HepG2 (cell line): ENCODE data around the gene TPRN. TPM values are rescaled to one million over a fixed set of nuclear protein-coding genes. Genes with fewer than 3 reads are reported as not detected.

ENCODE experiments used
- AGO2 ChIP-seq: fragments of 200-400 bp; formaldehyde crosslinking; optimal IDR thresholded peaks from 2 replicates; pipeline ENCODE3; 2017; ENCODE audit warnings: mild to moderate bottlenecking, low read depth, low read length, moderate library complexity
- BATF2 ChIP-seq: sonication (generic); formaldehyde crosslinking; IDR thresholded peaks from 2 replicates; pipeline ENCODE4 v1.8.0; 2022; ENCODE audit warnings: mild to moderate bottlenecking, missing genetic modification reagents, moderate library complexity
- DZIP1 ChIP-seq: sonication (generic); formaldehyde crosslinking; IDR thresholded peaks from 2 replicates; pipeline ENCODE4 v1.5.0; 2020; ENCODE audit warnings: mild to moderate bottlenecking, missing genetic modification reagents
- ISL2 ChIP-seq: sonication (generic); formaldehyde crosslinking; IDR thresholded peaks from 2 replicates; pipeline ENCODE4 v1.5.0; 2020; ENCODE audit warnings: missing genetic modification reagents
- JUND ChIP-seq: sonication (generic); formaldehyde crosslinking; IDR thresholded peaks from 2 replicates; pipeline ENCODE4 v1.8.0; 2022; ENCODE audit warnings: mild to moderate bottlenecking, missing genetic modification reagents
- NAIF1 ChIP-seq: sonication (generic); formaldehyde crosslinking; IDR thresholded peaks from 2 replicates; pipeline ENCODE4 v1.5.0; 2020; ENCODE audit warnings: mild to moderate bottlenecking, missing genetic modification reagents, borderline replicate concordance
- SMAD1 ChIP-seq: sonication (generic); formaldehyde crosslinking; IDR thresholded peaks from 2 replicates; pipeline ENCODE4 v1.4.0; 2020; ENCODE audit warnings: missing genetic modification reagents, low read depth, mild to moderate bottlenecking, borderline replicate concordance
- SOX6 ChIP-seq, 2 experiments: fragments of 450-650 bp in 1 of 2; sonication (generic) in 1 of 2; formaldehyde crosslinking in 1 of 2; IDR thresholded peaks; 2 replicates each; pipeline versions ENCODE4 v1.4.0 to v1.6.1; 2017 to 2020; ENCODE audit warnings: antibody characterized with exemption in 1 of 2, mild to moderate bottlenecking in 1 of 2, missing genetic modification reagents in 1 of 2
- SP5 ChIP-seq: IDR thresholded peaks from 2 replicates; pipeline ENCODE4 v1.6.1; 2016; ENCODE audit warnings: low read depth, borderline replicate concordance
- SPEN ChIP-seq: sonication (generic); formaldehyde crosslinking; IDR thresholded peaks from 2 replicates; pipeline ENCODE4 v1.5.1; 2020; ENCODE audit warnings: low read depth, mild to moderate bottlenecking, missing genetic modification reagents
- ZBTB10 ChIP-seq: sonication (generic); formaldehyde crosslinking; IDR thresholded peaks from 2 replicates; pipeline ENCODE4 v1.4.0; 2020; ENCODE audit warnings: missing genetic modification reagents, borderline replicate concordance
- ZNF230 ChIP-seq: sonication (generic); formaldehyde crosslinking; IDR thresholded peaks from 2 replicates; pipeline ENCODE4 v1.4.0; 2020; ENCODE audit warnings: mild to moderate bottlenecking, missing genetic modification reagents
- ZNF24 ChIP-seq: fragments of 450-650 bp; IDR thresholded peaks from 2 replicates; pipeline ENCODE4 v1.6.1; 2017; ENCODE audit warnings: antibody characterized with exemption, mild to moderate bottlenecking
- ZNF263 ChIP-seq: sonication (generic); formaldehyde crosslinking; IDR thresholded peaks from 2 replicates; pipeline ENCODE4 v1.4.0; 2020; ENCODE audit warnings: missing genetic modification reagents
- ZNF296 ChIP-seq: sonication (generic); formaldehyde crosslinking; conservative IDR thresholded peaks from 2 replicates; pipeline ENCODE4 v1.5.0; 2020; ENCODE audit warnings: mild to moderate bottlenecking, missing genetic modification reagents
- ZNF337 ChIP-seq: sonication (generic); formaldehyde crosslinking; IDR thresholded peaks from 2 replicates; pipeline ENCODE4 v1.5.1; 2020; ENCODE audit warnings: missing genetic modification reagents, low read depth, mild to moderate bottlenecking, borderline replicate concordance
- ZNF891 ChIP-seq: sonication (generic); formaldehyde crosslinking; IDR thresholded peaks from 2 replicates; pipeline ENCODE4 v1.5.0; 2020; ENCODE audit warnings: mild to moderate bottlenecking, missing genetic modification reagents
- polyA plus RNA-seq, 8 experiments: library from polyadenylated mRNA; depleted of rRNA in 3 of 8; stranded (reverse) in 7 of 8; unstranded in 1 of 8; fragments of >200 nt; fragmentation: Illumina TruSeq in 4 of 8; extraction: Trizol in 4 of 8; gene quantifications; 2 replicates each; pipeline versions ENCODE4 v1.2.1 to v1.2.3, GENCODE V29; 2011 to 2016; ENCODE audit warnings: low read depth in 4 of 8, missing spikeins in 1 of 8, mixed read lengths in 1 of 8; ENCODE audit not compliant: insufficient read depth in 1 of 8
- total RNA-seq, 5 experiments: library from RNA; depleted of rRNA; stranded (reverse); fragments of >200 nt; fragmentation: Illumina TruSeq; extraction: Trizol; gene quantifications; 2 replicates each; pipeline ENCODE4 v1.2.3, GENCODE V29; 2016; ENCODE audit warnings: low read depth in 1 of 5

The TPRN gene
- total and polyA plus RNA-seq, 2 of the 13 experiments (the other 11 are each of a cell fraction or from before 2014, with no cell fraction given) = 10.1 to 19.2 TPM

GRCh38 chr9:137229903-137230704 is 29.6 kb upstream of the TPRN start (continued):
- TF ChIP-seq SMAD1 (CRISPR knock-in tag) = peak; percentile 20; the same call in 1 of the 2 replicates
- peak; percentile 87 for TF ChIP-seq ZBTB10 (CRISPR knock-in tag)
- TF ChIP-seq ZNF891 (CRISPR knock-in tag) = peak; percentile 39
- no peak for TF ChIP-seq ZNF296
- TF ChIP-seq ZNF263 (CRISPR knock-in tag) = peak; percentile 43; the same call in 1 of the 2 replicates
- TF ChIP-seq AGO2 = peak; percentile 72
- no peak for TF ChIP-seq SOX6 (IDR thresholded peaks at IDR 0.05)
- peak; percentile 44; the same call in 1 of the 2 replicates for TF ChIP-seq SOX6 (CRISPR knock-in tag; IDR thresholded peaks at IDR 0.05)
- TF ChIP-seq BATF2 (CRISPR knock-in tag) = no peak
- TF ChIP-seq JUND (CRISPR knock-in tag) = peak; percentile 13; the same call in 1 of the 2 replicates
- TF ChIP-seq ZNF337 = no peak
- TF ChIP-seq ZNF230 (CRISPR knock-in tag) = peak; percentile 75; the same call in 1 of the 2 replicates
- TF ChIP-seq SP5 (CRISPR knock-in tag) = peak; percentile 41
- TF ChIP-seq SPEN = peak; percentile 75; the same call in 1 of the 2 replicates
- peak; percentile 72; the same call in 1 of the 2 replicates for TF ChIP-seq DZIP1 (CRISPR knock-in tag)
- TF ChIP-seq ZNF24 = no peak
- no peak for TF ChIP-seq NAIF1
- TF ChIP-seq ISL2 (CRISPR knock-in tag) = peak; percentile 40
